Epithelial cell of proximal tubule (primary cell): ENCODE data around the gene WNT5B. TPM values are rescaled to one million over a fixed set of nuclear protein-coding genes. Genes with fewer than 3 reads are reported as not detected.

ENCODE experiments used
- DNase-seq: peaks from one replicate; pipeline ENCODE4 v3.0.0-alpha.2; 2011; ENCODE audit warnings: low read depth
- H3K4me3 ChIP-seq: 2 replicates; pipeline ENCODE4 v1.5.1; 2011; ENCODE audit warnings: low read depth, mild to moderate bottlenecking, low read length
- total RNA-seq: library from RNA; depleted of rRNA; stranded (reverse); fragments of >200 nt; gene quantifications from 2 replicates; pipeline ENCODE4 v1.2.3, GENCODE V29; 2015
- TF ChIP-seq, protein P1 (sequence below): conservative IDR thresholded peaks from 2 replicates; pipeline ENCODE4 v1.5.1; 2012; ENCODE audit warnings: low read depth, mild to moderate bottlenecking, low read length

The WNT5B gene
- total RNA-seq, 1 donor from 2014 or later: 6.6 TPM

DNA sequence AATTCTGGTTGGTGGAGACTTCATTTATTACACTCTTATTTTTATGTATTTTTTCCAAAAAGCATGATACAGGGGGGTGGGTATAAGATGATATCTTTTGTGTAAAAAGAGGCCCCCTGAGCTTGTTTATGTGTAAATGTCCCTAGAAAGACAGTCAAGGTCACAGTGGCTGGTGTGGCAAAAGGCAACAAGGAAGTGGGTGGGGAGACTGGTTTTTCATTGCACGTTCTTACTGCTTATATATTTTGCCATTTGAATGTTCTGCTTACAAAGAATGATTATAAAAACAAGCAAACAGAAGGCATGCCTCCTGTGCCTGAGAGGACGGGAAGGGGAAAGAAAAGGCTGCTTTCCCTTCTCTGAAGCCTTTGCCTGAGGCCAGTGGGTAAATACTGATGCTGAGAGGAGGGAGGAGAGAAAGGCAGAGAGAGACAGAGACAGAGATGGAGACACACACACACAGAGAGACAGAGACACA lies 37.7 kb downstream of the WNT5B start:
- DNase-seq: no peak
- TF ChIP-seq, protein P1, sequence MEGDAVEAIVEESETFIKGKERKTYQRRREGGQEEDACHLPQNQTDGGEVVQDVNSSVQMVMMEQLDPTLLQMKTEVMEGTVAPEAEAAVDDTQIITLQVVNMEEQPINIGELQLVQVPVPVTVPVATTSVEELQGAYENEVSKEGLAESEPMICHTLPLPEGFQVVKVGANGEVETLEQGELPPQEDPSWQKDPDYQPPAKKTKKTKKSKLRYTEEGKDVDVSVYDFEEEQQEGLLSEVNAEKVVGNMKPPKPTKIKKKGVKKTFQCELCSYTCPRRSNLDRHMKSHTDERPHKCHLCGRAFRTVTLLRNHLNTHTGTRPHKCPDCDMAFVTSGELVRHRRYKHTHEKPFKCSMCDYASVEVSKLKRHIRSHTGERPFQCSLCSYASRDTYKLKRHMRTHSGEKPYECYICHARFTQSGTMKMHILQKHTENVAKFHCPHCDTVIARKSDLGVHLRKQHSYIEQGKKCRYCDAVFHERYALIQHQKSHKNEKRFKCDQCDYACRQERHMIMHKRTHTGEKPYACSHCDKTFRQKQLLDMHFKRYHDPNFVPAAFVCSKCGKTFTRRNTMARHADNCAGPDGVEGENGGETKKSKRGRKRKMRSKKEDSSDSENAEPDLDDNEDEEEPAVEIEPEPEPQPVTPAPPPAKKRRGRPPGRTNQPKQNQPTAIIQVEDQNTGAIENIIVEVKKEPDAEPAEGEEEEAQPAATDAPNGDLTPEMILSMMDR: no peak
- no peak overlapping the region for H3K4me3 ChIP-seq

DNA sequence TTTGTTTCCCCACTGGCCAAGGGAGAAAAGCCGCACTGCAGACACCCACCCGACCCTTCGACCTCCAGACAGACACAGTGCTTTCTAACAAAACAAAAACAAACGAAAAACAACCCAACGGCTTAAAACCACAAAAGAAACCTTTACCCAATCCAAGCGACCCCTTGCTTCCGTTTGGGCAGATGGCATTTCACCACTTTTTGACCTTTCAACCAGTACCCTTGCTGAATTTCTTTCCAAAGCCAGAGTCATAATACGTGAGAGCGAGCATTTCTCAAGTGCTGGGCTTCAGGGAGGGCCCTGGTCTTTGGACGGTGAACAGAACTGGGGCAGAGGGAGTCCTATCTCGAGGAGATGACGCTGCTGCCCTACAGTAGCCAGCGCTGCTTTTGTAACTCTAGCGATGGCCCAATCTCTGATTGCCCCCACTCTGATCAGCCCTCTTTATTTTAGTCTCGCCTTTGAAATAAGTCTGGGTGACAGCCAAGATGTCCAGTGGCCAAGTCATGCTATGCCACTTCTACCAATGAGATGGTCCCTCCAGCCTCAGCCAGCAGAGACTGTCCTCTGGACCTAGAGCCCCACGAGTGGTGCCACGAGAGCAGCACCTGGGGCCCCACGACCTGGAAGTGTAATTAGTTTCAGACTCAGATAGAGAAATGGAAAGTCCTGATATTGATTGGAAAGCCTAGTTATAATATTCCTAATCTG lies 40.0 kb downstream of the WNT5B start:
- TF ChIP-seq, protein P1: no peak
- DNase-seq: no peak
- no peak overlapping the region for H3K4me3 ChIP-seq

DNA sequence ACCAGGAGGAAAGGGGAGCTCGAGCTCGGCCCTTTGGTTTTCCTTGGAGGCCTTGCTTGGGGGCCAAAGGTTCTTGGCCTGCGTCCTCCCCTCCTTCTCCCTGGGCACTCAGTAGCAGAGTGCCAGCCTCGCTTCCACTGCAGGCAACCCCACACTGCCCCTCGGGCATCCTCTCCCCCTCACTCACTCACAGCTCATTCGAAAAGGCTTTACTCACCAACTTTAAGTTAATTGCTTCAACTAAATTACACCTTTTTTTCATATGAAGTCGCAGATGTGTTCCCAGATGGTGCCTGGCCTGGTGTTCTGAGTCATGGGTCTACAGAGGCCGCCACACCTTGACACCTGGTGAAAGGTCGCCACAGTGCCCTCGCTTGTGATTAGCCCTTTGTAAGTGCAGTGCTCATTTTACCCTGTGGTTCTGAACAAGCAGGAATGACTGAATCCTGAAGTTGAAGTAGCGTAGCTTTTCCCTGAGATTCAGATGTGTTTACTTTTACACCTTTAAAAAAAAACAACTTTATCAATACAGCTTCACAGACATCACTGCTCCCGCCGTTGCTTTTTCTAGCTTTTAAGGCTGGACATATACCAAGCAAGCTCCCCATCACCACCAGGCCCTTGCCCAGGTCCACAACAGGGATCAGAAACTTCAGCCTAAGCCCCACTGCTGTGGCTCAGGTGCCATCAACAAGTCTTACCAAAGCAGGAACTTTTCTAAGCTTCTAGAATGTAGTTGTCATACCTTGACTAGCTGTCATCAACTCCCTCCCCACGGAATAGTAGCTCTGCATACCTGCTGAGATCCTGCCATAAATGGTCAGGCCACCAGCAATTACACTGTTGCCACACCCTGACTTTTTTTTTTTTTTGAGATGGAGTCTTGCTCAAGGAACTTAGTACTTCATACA lies 41.6 kb downstream of the WNT5B start:
- no peak for DNase-seq
- no peak overlapping the region for H3K4me3 ChIP-seq

DNA sequence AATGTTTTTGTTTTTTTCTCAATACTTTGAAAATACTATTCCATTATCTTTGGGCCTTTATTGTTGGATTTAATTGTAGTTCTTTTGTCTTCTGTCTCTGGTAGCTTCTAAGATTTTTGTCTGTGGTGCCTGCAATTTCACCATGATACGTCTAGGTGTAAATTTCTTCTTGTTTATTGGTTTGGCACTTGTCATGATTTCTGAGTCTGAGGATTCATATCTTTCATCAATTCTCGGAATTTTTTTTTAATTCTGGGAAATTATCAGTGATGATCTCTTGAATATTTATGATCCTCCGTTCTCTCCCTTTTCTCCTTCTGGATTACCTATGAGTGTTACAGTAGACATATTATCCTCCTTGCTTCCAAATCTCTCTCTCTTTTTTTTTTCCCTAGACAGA lies 47.0 kb downstream of the WNT5B start:
- no peak for DNase-seq
- TF ChIP-seq, protein P1: no peak
- no peak overlapping the region for H3K4me3 ChIP-seq

More for the DNA sequence above, 41.6 kb downstream of the WNT5B start:
- TF ChIP-seq, protein P1: no peak

DNA sequence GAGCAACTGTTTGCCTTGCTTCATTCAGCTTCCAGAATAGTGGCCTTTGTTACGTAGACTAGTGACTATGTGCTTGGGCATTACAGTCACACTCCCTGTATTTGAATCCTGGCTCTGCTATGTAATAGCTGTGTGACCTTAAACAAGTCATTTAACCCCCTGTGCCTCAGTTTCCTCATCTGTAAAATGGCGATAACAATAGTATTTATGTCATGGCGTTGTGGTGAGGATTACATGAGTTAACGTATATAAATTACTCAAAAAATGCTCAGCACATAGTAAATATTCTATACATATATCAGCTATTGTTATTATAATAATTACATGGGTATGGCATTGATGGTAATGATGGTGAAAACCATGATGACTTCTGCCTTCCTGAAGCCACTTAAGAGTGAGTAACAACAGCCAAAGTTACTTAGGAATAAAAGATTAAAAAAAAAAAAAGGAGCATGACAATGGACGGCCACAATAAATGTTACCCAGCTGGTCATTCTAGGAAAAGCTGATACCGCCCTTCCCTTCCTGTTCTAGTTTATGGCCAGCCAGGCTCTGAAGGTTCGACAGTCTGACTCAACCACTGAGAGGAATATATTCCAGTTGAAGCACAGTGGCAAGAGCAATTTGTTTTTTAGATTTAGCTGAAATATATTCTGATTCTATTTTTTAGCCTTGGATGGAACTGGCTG lies 51.9 kb downstream of the WNT5B start:
- TF ChIP-seq, protein P1: no peak
- no peak for DNase-seq
- no peak overlapping the region for H3K4me3 ChIP-seq

DNA sequence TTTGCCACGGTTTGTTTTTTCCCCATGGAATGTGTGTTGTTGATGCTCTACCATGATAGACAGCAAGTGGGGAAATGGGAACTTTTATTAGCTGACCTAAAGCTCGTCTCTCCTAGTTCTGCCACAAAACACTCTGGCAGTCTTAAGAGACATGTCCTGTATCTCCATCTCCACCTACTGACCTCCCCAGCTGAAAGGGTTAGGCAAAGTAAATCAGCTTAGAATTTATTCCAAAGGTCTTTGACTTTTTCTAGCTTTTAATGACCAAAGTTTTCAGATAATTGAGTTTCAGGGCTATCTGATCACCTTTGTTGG lies 52.4 kb downstream of the WNT5B start:
- H3K4me3 ChIP-seq: no peak overlapping the region
- no peak for DNase-seq
- TF ChIP-seq, protein P1: no peak
